HepG2 (cell line): ENCODE results near the gene PIP4K2B. TPM values are rescaled to one million over a fixed set of nuclear protein-coding genes. Genes with fewer than 3 reads are reported as not detected.

Source experiments
- ARID4A ChIP-seq: sonication (generic); formaldehyde crosslinking; IDR thresholded peaks from 2 replicates; pipeline ENCODE4 v1.5.0; 2020; ENCODE audit warnings: mild to moderate bottlenecking, missing genetic modification reagents, borderline replicate concordance
- ATF7 ChIP-seq, 2 experiments: fragments of 450-650 bp in 1 of 2; sonication (generic) in 1 of 2; formaldehyde crosslinking in 1 of 2; IDR thresholded peaks; 2 replicates each; pipeline versions ENCODE4 v1.4.0 to v1.6.1; 2016 to 2020; ENCODE audit warnings: antibody characterized with exemption in 1 of 2, mild to moderate bottlenecking in 1 of 2, missing genetic modification reagents in 1 of 2
- EZH2 ChIP-seq: conservative IDR thresholded peaks from 2 replicates; pipeline ENCODE4 v1.6.1; 2012; ENCODE audit warnings: mild to moderate bottlenecking, low read depth, low read length, moderate library complexity
- HNF4A ChIP-seq: sonication (generic); formaldehyde crosslinking; IDR thresholded peaks from 2 replicates; pipeline ENCODE4 v1.4.0; 2020; ENCODE audit warnings: missing genetic modification reagents
- KLF13 ChIP-seq: sonication (generic); formaldehyde crosslinking; IDR thresholded peaks from 2 replicates; pipeline ENCODE4 v1.4.0; 2020; ENCODE audit warnings: mild to moderate bottlenecking, missing genetic modification reagents
- MTF1 ChIP-seq: sonication (generic); formaldehyde crosslinking; IDR thresholded peaks from 2 replicates; pipeline ENCODE4 v1.5.0; 2020; ENCODE audit warnings: missing genetic modification reagents
- NCOA5 ChIP-seq: sonication (generic); formaldehyde crosslinking; IDR thresholded peaks from 2 replicates; pipeline ENCODE4 v1.4.0; 2020; ENCODE audit warnings: missing genetic modification reagents
- NFRKB ChIP-seq: fragments of 450-650 bp; IDR thresholded peaks from 2 replicates; pipeline ENCODE4 v1.6.1; 2017
- NPAS2 ChIP-seq: sonication (generic); formaldehyde crosslinking; IDR thresholded peaks from 2 replicates; pipeline ENCODE4 v1.8.0; 2022; ENCODE audit warnings: mild to moderate bottlenecking, missing genetic modification reagents, borderline replicate concordance
- NRL ChIP-seq: sonication (generic); formaldehyde crosslinking; IDR thresholded peaks from 2 replicates; pipeline ENCODE4 v1.5.0; 2020; ENCODE audit warnings: missing genetic modification reagents, mild to moderate bottlenecking, moderate library complexity, borderline replicate concordance
- PITX1 ChIP-seq: sonication (generic); formaldehyde crosslinking; IDR thresholded peaks from 2 replicates; pipeline ENCODE4 v1.5.1; 2020; ENCODE audit warnings: mild to moderate bottlenecking, missing genetic modification reagents
- PRDM15 ChIP-seq: sonication (generic); formaldehyde crosslinking; IDR thresholded peaks from 2 replicates; pipeline ENCODE4 v1.4.0; 2020; ENCODE audit warnings: missing genetic modification reagents
- YEATS2 ChIP-seq: sonication (generic); formaldehyde crosslinking; IDR thresholded peaks from 2 replicates; pipeline ENCODE4 v1.4.0; 2020; ENCODE audit warnings: missing genetic modification reagents, borderline replicate concordance
- ZNF274 ChIP-seq: sonication (generic); formaldehyde crosslinking; IDR thresholded peaks from 2 replicates; pipeline ENCODE4 v1.5.1; 2020; ENCODE audit warnings: mild to moderate bottlenecking, missing genetic modification reagents
- ZNF501 ChIP-seq: sonication (generic); formaldehyde crosslinking; IDR thresholded peaks from 2 replicates; pipeline ENCODE4 v1.5.1; 2020; ENCODE audit warnings: mild to moderate bottlenecking, moderate library complexity, missing genetic modification reagents
- ZNF546 ChIP-seq: sonication (generic); formaldehyde crosslinking; conservative IDR thresholded peaks from 2 replicates; pipeline ENCODE4 v1.8.1; 2023; ENCODE audit warnings: mild to moderate bottlenecking, missing genetic modification reagents
- ZNF670 ChIP-seq: sonication (generic); formaldehyde crosslinking; IDR thresholded peaks from 2 replicates; pipeline ENCODE4 v1.8.0; 2022; ENCODE audit warnings: mild to moderate bottlenecking, missing genetic modification reagents, borderline replicate concordance
- polyA plus RNA-seq, 8 experiments: library from polyadenylated mRNA; depleted of rRNA in 3 of 8; stranded (reverse) in 7 of 8; unstranded in 1 of 8; fragments of >200 nt; fragmentation: Illumina TruSeq in 4 of 8; extraction: Trizol in 4 of 8; gene quantifications; 2 replicates each; pipeline versions ENCODE4 v1.2.1 to v1.2.3, GENCODE V29; 2011 to 2016; ENCODE audit warnings: low read depth in 4 of 8, missing spikeins in 1 of 8, mixed read lengths in 1 of 8; ENCODE audit not compliant: insufficient read depth in 1 of 8
- total RNA-seq, 5 experiments: library from RNA; depleted of rRNA; stranded (reverse); fragments of >200 nt; fragmentation: Illumina TruSeq; extraction: Trizol; gene quantifications; 2 replicates each; pipeline ENCODE4 v1.2.3, GENCODE V29; 2016; ENCODE audit warnings: low read depth in 1 of 5
- TF ChIP-seq, protein P1 (sequence below): sonication (generic); formaldehyde crosslinking; conservative IDR thresholded peaks from 2 replicates; pipeline ENCODE4 v1.4.0; 2020; ENCODE audit warnings: missing genetic modification reagents
- TF ChIP-seq, protein P2 (sequence below): sonication (generic); formaldehyde crosslinking; IDR thresholded peaks from 2 replicates; pipeline ENCODE4 v1.4.0; 2020; ENCODE audit warnings: missing genetic modification reagents

The PIP4K2B gene
- total and polyA plus RNA-seq, 2 of the 13 experiments (the other 11 are each of a cell fraction or from before 2014, with no cell fraction given), result 20.4 to 54.0 TPM

- TF ChIP-seq YEATS2 (CRISPR knock-in tag) (peak; percentile 63; the same call in 1 of the 2 replicates), ATF7 (IDR thresholded peaks at IDR 0.05) (no peak), ATF7 (CRISPR knock-in tag; IDR thresholded peaks at IDR 0.05) (no peak), HNF4A (CRISPR knock-in tag) (peak; percentile 78), NRL (CRISPR knock-in tag) (peak; percentile 93), KLF13 (CRISPR knock-in tag) (no peak), ZNF501 (CRISPR knock-in tag) (peak; percentile 95), NFRKB (no peak), EZH2 (no peak), NPAS2 (no peak), ZNF546 (CRISPR knock-in tag) (no peak), NCOA5 (no peak), MTF1 (CRISPR knock-in tag) (no peak), PRDM15 (CRISPR knock-in tag) (no peak), ZNF670 (CRISPR knock-in tag) (no peak), ZNF274 (no peak; the same call in 1 of the 2 replicates), ARID4A (peak; percentile 69), PITX1 (CRISPR knock-in tag) (peak; percentile 81)
- TF ChIP-seq, protein P1, sequence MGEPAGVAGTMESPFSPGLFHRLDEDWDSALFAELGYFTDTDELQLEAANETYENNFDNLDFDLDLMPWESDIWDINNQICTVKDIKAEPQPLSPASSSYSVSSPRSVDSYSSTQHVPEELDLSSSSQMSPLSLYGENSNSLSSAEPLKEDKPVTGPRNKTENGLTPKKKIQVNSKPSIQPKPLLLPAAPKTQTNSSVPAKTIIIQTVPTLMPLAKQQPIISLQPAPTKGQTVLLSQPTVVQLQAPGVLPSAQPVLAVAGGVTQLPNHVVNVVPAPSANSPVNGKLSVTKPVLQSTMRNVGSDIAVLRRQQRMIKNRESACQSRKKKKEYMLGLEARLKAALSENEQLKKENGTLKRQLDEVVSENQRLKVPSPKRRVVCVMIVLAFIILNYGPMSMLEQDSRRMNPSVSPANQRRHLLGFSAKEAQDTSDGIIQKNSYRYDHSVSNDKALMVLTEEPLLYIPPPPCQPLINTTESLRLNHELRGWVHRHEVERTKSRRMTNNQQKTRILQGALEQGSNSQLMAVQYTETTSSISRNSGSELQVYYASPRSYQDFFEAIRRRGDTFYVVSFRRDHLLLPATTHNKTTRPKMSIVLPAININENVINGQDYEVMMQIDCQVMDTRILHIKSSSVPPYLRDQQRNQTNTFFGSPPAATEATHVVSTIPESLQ (CRISPR knock-in tag), result no peak
- TF ChIP-seq, protein P2, sequence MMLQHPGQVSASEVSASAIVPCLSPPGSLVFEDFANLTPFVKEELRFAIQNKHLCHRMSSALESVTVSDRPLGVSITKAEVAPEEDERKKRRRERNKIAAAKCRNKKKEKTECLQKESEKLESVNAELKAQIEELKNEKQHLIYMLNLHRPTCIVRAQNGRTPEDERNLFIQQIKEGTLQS (CRISPR knock-in tag), result no peak
Observed at GRCh38 chr17:38730526-38731379, 68.6 kb downstream of the PIP4K2B start (continued).
